Measurements from ENCODE around the gene TRIM3.

The TRIM3 gene

DNA sequence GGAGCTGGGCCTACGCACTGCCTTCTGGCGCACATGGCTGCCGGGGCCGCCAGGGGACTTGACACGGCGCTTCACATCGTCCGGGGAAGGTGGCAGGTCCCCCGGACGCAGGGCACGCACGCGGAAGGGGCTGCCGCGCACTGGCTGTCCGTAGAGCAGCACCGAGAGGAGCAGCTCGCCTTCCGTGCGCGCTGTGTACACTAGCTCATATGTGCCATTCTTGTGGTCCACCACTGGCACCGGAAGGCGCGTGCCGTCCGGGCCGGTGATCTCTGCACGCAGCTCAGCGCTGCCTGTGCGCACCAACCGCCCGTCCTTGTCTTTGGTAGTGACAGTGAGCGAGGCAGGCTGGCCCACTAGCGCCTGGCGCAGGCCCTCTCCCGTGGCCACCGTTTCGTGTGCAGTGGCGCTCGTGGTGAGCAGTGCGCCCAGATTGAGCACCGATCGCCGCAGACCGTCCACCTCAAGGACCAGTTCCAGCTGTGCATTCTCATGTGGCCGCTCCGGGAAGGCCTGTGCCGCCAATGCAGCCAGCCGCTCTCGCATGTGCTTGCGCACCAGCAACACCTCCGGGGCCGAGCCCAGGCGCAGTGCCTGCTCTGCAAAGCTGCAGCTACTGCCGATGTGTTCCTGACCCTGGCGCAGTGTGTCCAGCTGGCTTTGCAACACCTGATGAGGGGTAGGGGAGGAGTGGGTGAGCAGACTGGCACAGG is 17.2 kb downstream of the TRIM3 start:
- Histone ChIP-seq H3K4me1 (ENCODE audit: control insufficient read depth, low read length) (no peaks in the 10 kb centered on the region), H3F3A (ENCODE audit: control insufficient read depth, insufficient read depth) (no peaks in the 10 kb centered on the region), H3K36me3 (ENCODE audit: control insufficient read depth, low read length) (no peaks in the 10 kb centered on the region), H3K9me3 (ENCODE audit: control insufficient read depth, insufficient read depth, low read length) (no peaks in the 10 kb centered on the region), H3K27ac (ENCODE audit: low read depth, low read length) (no peak overlapping the region), H3K27me3 (ENCODE audit: control insufficient read depth, low read length) (no peaks in the 10 kb centered on the region), H3K4me3 (ENCODE audit: low read length) (no peak overlapping the region), H4K20me1 (ENCODE audit: control insufficient read depth, insufficient read depth, low read depth, low read length) (no peaks in the 10 kb centered on the region; the same call in 1 of the 2 replicates), H3K4me2 (ENCODE audit: low read length) (no peak overlapping the region), H3K79me2 (ENCODE audit: control insufficient read depth, low read length) (no peaks in the 10 kb centered on the region), H3K9me2 (replicated peaks; ENCODE audit: control insufficient read depth, low read length) (no peaks in the 10 kb centered on the region)
- no peak for TF ChIP-seq CTCF (IDR thresholded peaks at IDR 0.05; ENCODE audit: low read depth, low read length, poor library complexity, severe bottlenecking)
- TF ChIP-seq EZH2phosphoT487 (IDR thresholded peaks at IDR 0.05; ENCODE audit: borderline replicate concordance, low read length) = no peak

GRCh38 chr11:6455070-6455469 is 18.7 kb downstream of the TRIM3 start:
- no peaks in the 10 kb centered on the region for H3K27me3 ChIP-seq (ENCODE audit: control insufficient read depth, low read length)
- no peaks in the 10 kb centered on the region for H3K9me2 ChIP-seq (replicated peaks; ENCODE audit: control insufficient read depth, low read length)
- H3K9me3 ChIP-seq (ENCODE audit: control insufficient read depth, insufficient read depth, low read length) = no peaks in the 10 kb centered on the region
- H3K4me3 ChIP-seq (ENCODE audit: low read length) = no peak overlapping the region
- no peaks in the 10 kb centered on the region; the same call in 1 of the 2 replicates for H4K20me1 ChIP-seq (ENCODE audit: control insufficient read depth, insufficient read depth, low read depth, low read length)
- no peaks in the 10 kb centered on the region for H3F3A ChIP-seq (ENCODE audit: control insufficient read depth, insufficient read depth)
- no peaks in the 10 kb centered on the region for H3K79me2 ChIP-seq (ENCODE audit: control insufficient read depth, low read length)
- TF ChIP-seq CTCF (IDR thresholded peaks at IDR 0.05; ENCODE audit: low read depth, low read length, poor library complexity, severe bottlenecking) (no peak), EZH2phosphoT487 (IDR thresholded peaks at IDR 0.05; ENCODE audit: borderline replicate concordance, low read length) (no peak)
- H3K4me1 ChIP-seq (ENCODE audit: control insufficient read depth, low read length) = no peaks in the 10 kb centered on the region
- H3K36me3 ChIP-seq (ENCODE audit: control insufficient read depth, low read length) = no peaks in the 10 kb centered on the region
- H3K27ac ChIP-seq (ENCODE audit: low read depth, low read length) = no peak overlapping the region
- no peak overlapping the region for H3K4me2 ChIP-seq (ENCODE audit: low read length)

GRCh38 chr11:6453152-6453551 is 20.6 kb downstream of the TRIM3 start:
- TF ChIP-seq CTCF (IDR thresholded peaks at IDR 0.05; ENCODE audit: low read depth, low read length, poor library complexity, severe bottlenecking) (no peak), EZH2phosphoT487 (IDR thresholded peaks at IDR 0.05; ENCODE audit: borderline replicate concordance, low read length) (no peak)
- Histone ChIP-seq H3F3A (ENCODE audit: control insufficient read depth, insufficient read depth) (no peaks in the 10 kb centered on the region), H3K27me3 (ENCODE audit: control insufficient read depth, low read length) (no peaks in the 10 kb centered on the region), H3K4me1 (ENCODE audit: control insufficient read depth, low read length) (no peaks in the 10 kb centered on the region), H4K20me1 (ENCODE audit: control insufficient read depth, insufficient read depth, low read depth, low read length) (no peaks in the 10 kb centered on the region), H3K9me2 (replicated peaks; ENCODE audit: control insufficient read depth, low read length) (no peaks in the 10 kb centered on the region), H3K9me3 (ENCODE audit: control insufficient read depth, insufficient read depth, low read length) (no peaks in the 10 kb centered on the region), H3K36me3 (ENCODE audit: control insufficient read depth, low read length) (no peaks in the 10 kb centered on the region), H3K4me2 (ENCODE audit: low read length) (no peak overlapping the region), H3K79me2 (ENCODE audit: control insufficient read depth, low read length) (no peaks in the 10 kb centered on the region), H3K27ac (ENCODE audit: low read depth, low read length) (no peak overlapping the region), H3K4me3 (ENCODE audit: low read length) (no peak overlapping the region)
